GM21786 (cell line): Measurements from ENCODE around the gene ADAMTSL4.
"Not testable (repeated sequence)": the region's sequence is repeated elsewhere in the genome, so short reads cannot be mapped to it uniquely, and the experiment has no call there.

Experiments used
- ATAC-seq: cut with Tn5 transposase; IDR thresholded peaks from one replicate; pipeline ENCODE4 v1.9.1; 2021; ENCODE audit not compliant: unreplicated experiment

The ADAMTSL4 gene

DNA sequence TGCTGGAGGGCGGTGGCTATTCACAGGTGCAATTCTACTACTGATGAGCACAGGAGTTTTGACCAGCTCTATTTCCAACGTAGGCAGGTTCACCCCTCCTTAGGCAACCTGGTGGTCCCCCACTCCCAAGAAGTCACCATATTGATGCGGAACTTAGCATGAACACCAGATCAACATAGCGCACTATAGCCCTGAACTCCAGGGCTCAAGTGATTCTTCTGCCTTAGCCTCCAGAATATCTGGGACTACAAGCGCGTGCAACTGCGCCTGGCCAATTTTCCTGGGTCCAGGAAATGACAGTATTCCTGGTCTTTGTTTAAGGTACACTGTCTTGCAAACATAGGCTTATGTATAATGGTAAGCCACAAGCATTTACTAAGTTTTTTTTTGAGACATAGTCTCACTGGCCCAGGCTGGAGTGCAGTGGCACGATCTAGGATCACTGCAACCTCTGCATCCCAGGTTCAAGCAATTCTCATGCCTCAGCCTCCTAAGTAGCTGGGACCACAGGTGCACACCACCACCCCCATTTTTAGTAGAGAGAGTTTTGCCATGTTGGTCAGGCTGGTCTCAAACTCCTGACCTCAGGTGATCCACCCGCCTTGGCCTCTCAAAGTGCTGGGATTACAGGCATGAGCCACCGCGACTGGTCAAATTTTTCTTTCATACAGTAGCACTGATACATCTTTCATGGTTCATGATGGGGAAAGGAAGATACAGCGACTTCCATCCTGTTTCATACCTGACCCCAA lies 17.6 kb downstream of the ADAMTSL4 start:
- no peak for ATAC-seq

GRCh38 chr1:150567341-150567716 lies 18.1 kb downstream of the ADAMTSL4 start:
- peak; percentile 38 for ATAC-seq

DNA sequence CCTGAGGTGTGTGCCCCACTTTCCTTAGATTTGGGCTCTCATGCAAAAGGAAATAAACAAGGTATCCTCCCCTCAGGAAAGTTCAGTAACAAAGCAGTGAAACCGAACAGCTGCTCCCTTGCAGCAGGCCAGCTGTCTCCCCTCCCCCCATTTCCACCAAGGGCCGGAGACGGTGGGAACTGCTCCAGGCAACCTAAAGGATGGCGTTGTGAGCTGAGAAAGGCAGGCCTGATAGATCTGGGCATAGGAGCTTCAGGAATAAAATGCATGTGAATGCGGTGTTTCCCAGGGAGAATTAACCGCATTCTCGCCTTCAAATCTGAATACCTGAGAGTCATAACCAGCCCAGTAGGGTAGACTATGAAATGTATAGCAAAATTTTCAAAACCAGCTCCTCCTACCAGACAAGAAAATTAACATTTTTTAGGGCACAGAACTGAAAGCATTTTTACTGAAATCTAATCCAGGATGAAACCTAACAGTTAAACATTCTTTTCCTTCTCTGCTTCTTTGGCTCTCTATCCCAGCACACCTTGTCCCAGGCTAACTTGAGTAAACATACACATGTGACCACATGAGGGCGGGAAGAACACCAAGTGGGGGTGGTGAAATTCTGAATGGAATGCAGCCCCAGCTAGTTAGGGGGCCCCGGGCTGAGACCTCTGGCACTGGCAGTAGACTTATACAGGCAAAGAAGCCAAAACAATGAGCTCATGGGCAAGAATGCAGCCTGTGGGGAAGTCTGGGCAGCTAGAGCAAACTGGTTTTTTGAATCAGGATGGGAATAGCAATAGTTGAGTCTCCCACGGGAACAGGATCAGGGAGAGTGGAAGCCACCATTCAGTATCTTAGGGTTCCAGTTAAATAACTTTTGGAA lies 18.7 kb downstream of the ADAMTSL4 start:
- ATAC-seq, result peak; percentile 7

DNA sequence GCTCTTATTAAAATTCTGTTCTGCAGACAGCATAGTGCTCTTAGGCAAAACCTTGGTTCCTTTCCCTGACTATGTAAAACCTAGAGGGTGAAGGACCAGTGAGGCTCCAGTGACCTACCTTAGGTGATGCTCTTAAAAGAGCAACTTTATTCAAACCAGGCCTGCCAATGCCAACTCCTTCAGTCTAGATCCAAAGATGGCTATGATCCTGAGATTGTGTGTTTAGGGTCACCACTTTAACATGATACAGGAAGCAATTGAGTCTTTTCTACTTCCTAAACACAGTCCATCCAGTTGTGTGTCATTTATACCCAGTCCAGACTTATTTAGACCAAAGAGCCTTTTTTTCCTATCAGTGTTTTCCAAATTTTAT lies 19.4 kb downstream of the ADAMTSL4 start:
- no peak for ATAC-seq

DNA sequence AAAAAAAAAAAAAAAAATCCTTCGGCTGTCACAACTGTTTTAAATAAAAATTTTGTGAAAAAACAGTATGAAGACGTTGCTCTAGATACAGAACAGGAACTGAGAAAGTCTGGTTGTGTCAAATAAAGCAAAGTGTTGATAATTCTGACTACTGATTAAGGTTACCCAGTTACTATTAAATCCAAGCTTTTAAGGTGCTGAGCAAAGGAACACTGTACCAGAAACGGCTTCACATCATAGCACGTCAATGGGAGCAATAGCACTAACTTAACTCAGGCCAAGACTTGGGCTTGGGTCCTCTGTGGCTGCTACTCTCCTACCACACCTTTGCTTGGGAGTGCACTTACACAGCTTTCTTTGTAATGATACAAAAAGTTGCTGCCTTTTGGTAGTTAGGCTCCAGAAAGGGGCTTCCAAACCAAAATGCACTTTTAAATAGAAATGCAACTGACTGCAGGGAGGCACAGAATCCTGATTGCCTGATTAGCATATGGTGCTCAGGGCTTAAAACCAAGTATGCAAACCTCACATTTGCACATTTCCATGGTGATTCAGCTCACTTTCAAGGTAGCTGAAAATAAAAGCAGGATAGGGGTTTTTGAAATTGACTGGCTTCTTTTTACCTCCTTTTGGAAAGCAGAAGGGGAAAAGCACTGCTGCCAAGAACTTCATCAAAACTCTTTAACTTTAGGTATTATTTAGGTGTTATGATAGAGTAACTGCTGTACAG lies 23.9 kb downstream of the ADAMTSL4 start:
- ATAC-seq, result no peak

DNA sequence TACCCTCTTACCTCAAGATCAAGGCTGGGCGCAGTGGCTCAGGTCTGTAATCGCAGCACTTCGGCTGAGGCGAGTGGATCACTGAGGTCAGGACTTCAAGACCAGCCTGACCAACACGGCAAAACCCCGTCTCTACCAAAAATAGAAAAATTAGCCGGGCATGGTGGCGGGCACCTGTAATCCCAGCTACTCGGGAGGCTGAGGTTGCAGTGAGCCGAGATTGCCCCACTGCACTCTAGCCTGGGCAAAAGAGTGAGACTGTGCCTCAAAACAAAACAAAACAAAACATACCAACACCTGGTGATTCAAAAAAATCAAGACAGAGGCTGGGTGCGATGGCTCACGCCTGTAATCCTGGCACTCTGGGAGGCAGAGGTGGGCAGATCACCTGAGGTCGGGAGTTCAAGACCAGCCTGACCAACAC lies 24.5 kb downstream of the ADAMTSL4 start:
- not testable (repeated sequence) for ATAC-seq

DNA sequence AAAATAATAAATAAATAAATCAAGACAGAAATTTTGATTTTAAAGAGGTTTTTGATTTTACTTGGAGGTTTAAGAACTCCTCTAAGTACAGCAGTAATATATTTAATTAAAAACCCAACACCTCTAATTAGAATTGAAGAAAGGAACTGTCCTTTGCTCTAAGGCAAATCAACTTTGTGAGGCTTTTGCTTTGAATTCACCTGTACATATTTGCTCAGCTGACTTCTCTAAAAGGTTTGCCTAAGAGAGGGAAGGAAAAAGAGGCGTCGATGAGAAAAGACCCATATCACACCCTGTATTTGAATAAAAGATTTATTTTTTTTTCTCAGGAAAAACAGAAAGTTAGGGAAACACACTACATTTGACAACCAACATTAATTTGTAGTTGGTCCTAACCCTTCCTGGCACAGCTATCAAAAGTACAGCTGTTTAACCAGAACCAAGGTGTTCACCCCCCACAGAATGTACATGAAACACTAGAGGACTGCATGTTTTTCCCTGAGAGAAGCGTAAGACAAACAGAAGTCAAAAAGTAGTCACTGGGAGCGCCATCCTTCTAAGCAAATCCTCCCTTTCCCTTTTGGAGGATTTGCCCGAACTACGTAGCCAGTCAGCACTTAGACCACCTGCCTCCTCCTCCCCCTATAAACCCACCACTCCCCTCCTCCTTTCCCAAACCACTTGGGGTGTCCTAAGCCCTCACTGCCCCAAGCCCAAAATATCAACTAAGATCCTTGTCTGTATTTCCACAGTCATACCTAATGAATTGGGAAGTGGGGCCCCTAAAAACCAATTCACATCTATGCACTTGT lies 25.3 kb downstream of the ADAMTSL4 start:
- no peak for ATAC-seq

DNA sequence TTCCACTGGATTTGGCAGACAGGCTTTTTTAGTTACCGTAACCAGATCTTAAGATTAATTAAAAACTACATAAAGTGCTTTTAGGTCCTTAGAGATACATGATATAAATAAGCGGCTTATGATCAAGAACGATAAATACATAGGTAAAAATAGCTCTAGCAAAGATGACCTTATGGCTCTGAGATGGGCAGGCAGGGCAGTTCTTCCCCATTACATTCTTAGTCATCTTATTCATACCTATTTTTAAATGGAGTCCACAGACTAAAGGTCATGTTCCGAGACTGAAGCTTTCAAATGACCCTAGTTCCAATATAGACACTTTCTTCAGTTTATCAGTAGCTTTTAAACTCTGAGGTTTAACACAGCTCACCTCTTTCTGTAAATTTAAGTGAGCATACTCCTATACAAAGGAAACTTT lies 25.9 kb downstream of the ADAMTSL4 start:
- no peak for ATAC-seq

GRCh38 chr1:150575518-150576366 lies 26.5 kb downstream of the ADAMTSL4 start:
- ATAC-seq, result no peak

- ATAC-seq, result no peak
Observed at GRCh38 chr1:150576367-150576711, 27.1 kb downstream of the ADAMTSL4 start.

DNA sequence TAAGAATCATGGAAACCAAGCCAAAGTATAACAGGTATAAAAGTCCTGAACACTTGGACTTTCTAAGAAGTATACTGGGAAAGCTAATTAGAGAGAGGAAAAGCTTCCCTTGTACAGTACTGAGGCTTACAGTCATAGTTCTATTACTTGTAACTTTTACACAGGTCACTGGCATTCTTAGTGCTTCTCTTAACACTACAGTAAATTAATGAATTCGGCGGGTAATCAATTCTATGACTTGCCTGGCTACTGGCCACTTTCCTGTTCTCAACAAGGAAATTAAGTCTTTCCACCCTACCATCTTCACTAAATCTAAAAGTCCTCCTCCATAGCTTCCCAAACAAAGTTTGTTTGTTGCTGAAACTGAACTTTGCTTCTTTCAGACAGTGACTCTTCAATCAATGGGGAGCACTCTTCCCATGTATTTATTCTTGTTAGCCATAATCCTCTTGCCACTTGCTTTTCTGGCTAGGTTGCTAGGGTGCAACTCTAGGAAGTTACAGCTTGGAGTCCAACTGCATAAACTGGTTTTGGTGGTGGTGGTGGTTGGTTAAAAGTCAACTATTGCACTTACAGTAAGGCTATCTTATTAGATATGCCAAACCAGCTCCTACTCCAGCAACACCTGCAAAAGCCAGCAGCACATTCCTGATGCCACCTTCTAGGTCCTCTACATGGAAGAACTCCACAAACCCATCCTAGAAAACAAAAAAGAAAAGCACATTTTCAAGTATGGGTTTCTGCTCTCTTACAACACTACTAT lies 27.8 kb downstream of the ADAMTSL4 start:
- ATAC-seq, result no peak

DNA sequence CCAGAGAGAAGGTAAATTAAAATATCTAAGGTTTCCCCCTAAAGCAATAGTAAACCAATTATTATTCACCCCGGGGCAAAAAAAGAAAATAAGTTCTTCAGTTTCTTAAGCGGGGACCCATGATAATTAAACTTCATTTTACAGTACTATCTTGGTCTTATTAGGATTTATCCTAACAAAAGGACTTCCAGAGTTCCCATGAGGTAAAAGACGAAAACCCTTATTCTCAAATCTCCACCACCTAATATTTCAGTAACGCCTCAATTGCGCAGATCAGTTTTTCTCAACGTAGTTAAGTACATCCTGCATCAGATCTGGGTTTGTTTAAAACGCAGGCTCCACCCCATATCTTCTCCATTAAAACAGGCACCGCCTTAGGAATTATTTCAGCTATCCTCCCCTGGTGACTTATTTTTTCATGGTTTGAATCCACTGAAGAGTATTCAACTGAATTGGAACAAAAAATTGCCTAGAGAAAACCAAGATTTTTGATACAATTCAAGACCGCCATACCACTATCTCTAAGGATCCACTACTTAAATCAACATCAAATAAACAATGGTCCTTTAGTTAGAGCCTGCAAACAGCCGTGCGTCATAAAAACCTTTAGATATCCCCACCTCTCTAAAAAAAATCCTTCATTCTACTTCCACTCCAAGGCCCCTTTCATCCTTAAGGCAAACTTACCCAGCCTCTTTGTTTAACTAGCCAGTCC lies 28.5 kb downstream of the ADAMTSL4 start:
- ATAC-seq, result no peak

- no peak for ATAC-seq
Observed at GRCh38 chr1:150578272-150579109, 29.3 kb downstream of the ADAMTSL4 start.

DNA sequence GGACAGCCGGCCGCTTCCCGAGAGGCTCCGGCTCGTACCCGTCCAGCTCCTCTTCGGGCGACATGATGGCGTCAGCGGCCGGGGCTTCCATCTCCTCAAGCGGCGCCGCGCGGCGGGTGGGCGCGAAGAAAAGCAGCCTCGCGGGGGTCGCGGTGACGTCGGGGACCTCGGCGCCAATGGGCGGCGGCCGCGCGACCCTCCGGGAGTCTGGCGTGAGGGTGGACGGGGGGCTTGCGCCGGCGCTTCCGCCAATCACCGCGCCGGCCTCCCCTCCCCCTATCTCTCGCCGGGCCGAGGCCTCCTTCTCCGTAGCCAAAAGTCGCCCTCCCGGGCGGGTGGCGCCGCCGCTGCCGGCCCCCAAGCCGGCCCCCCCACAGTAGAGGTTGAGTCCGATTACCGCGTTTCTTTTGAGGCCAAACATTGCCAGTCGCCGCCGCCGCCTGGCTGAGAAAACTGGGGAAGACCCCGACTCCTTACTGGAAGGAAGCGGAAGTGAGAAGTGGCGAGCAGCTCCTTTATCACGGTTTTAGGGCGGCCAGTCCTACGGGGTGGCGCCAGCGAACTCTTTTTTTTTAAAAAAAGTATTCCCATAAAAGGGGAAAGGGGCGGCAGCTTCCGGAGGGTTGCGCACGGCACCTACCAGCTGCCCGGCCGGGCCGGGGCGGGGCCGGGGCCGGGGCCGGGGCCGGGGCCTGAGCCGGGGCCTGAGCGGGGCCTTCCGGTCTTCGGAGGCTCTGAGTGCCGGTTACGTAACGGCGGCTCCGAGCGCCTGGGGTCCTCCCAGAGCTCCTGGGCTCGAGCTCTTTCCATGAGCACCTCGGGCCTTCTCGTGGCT lies 30.1 kb downstream of the ADAMTSL4 start, which contains the start of gene MCL1:
TSS of gene MCL1 (minus strand) at position 501 of the 835 bp plus-strand sequence. CDS start at position 421, 80 bp downstream.
- ATAC-seq, result peak; percentile 93

DNA sequence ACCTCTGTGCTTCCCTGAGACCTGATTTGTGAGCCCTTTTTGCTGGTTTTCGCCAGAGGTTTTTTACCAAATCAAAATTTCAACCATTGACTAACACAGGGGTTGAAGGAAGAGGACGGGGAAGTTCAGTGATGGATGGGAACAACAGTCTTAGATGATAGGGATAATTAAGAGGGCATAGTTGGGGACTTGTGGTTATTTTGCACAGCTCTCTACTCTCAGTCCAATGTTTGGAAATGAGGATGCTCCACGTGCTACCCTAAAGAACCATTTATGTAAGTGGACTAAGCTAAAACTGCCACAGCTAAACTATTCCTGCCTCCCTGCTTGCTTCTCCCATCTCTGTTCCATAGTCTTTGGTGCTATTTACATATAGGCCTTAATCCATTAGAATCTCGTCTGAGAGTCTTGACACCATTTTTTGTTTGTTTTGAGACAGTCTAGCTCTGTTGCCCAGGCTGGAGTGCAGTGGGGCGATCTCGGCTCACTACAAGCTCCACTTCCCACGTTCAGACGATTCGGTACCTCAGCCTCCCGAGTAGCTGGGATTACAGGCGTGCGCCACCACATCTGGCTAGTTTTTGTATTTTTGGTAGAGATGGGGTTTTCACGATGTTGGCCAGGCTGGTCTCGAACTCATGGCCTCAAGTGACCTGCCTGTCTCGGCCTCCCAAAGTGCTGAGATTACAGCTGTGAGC lies 30.9 kb downstream of the ADAMTSL4 start:
- no peak for ATAC-seq

- ATAC-seq, result not testable (repeated sequence)
Observed at GRCh38 chr1:150580966-150581365, 31.8 kb downstream of the ADAMTSL4 start.
